RCC 7860 (cell line): ENCODE measurements around the gene KRT39.
"Not testable (repeated sequence)": the region's sequence is repeated elsewhere in the genome, so short reads cannot be mapped to it uniquely, and the experiment has no call there.

Experiments
- DNase-seq: peaks from one replicate; pipeline ENCODE4 v3.0.0-alpha.2; 2015; ENCODE audit warnings: low spot score
- FAIRE-seq: peaks from 2 replicates; lab custom pipeline; 2012; peaks lifted over from hg19 to GRCh38; lab: Jason Lieb, UNC

KRT39 gene

DNA sequence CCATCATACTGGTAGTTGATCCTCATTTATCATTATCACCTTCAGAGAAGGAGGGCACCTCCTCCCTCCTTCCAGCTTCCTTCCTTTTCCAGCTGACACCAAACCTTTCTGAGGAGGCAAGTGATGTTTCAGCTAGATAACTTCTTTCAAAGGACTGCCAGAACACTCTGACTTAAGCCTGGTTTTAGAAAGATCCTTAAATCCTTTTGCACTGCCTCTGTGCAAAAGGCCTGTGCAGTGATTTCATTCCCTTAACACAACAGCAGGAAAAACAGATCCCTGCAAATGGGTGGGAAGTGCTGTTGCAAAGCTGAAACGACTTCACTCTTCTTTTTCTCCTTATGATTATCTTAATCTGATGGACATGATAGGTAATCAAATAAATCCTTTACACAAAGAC, 22.2 kb downstream of the KRT39 start:
- FAIRE-seq, result no peak

GRCh38 chr17:40942553-40942952, 24.2 kb downstream of the KRT39 start:
- DNase-seq, result no peak
- no peak for FAIRE-seq

More for the DNA sequence above, 22.2 kb downstream of the KRT39 start:
- DNase-seq, result no peak

DNA sequence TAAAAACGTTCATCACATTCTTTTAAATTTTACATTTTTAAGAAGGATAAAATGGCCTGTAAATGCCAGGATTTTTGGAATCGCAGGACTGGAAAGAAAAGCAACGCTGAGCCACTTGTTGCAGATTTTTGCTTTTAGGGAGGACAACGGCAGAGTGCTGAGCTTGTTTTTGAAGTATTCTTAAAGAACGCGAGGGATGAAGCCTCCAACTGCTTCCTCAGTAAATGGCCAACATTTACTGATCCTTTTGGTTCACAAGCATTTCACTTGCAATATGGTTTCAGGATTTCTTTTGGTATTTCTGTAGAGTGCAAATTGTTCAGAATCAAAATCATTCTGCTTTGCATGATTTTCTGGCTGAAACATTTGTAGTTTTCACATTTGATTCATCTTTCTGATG, 26.5 kb downstream of the KRT39 start:
- DNase-seq (no peak), FAIRE-seq (no peak)

GRCh38 chr17:40938981-40939380, 27.8 kb downstream of the KRT39 start:
- DNase-seq (no peak), FAIRE-seq (no peak)

DNA sequence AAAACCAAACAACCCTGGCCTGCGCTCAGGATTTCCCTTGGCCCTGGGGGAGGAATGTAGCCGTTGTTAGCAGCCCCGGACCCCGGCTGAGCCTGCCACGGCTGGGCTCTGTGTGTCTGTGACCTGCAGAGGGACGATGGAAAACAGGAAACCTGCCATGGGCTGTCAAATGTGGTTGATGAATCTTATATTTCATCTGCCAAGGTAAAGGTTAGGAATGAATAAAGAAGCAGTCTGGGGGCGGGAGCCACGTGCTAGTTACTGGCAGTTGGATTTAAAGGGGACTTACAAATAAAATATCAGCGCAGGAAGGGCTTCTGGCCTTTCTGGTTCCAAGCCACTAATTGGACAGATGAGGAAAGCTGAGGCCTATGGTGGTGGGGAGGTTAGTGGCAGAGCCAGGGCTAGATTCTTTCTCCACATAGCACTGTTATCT, 29.3 kb downstream of the KRT39 start, which contains the start of gene KRT23:
TSS of gene KRT23 (minus strand) at position 263 of the 436 bp plus-strand sequence. CDS start 1,043 bp downstream, outside the sequence.
- no peak for FAIRE-seq
- DNase-seq, result no peak

DNA sequence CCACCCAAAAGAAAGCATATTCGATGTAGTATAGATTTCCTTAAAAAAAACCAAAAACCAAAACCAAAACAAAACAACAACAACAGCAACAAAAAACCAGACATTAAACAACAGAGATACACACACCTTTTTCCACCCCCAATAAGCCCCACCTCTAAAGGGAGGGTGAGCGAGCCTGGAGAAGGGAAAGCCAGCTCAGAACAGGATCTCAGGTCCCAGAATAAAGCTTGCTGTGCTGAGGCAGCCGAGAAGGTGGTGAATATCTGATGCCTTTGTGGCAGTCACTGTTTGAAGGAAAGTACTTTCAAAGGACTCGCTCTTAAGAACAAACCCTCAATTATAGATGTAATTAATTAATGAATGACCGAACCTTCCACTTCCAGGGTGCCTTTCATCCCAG, 29.8 kb downstream of the KRT39 start:
- FAIRE-seq, result no peak
- DNase-seq, result no peak

DNA sequence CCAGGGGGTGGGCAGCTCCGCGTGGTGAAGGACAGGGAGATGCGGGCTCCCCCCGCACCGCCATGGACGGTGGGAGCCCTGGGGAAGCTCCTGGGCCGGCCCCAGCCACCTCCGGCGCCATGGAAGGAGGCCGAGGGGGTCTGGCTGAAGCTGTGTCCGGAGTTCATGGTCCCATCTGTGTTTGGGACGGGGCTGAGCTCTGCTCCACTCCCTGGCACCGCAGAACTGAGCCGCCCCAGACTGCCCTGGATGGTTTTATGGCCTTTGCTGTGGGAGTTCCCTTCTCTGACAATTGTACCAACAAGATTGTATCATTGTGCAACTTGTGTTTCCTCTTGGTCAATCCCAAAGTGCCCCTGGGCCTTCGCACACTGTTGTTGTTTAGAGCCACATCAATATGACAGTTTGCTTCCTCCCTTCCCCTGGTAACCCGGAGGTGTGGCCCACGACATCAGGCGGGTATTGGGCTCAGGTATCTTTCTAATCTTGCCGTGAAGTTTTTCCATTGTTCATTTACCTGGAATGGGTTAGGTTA, 30.2 kb downstream of the KRT39 start:
- FAIRE-seq (no peak), DNase-seq (no peak)

DNA sequence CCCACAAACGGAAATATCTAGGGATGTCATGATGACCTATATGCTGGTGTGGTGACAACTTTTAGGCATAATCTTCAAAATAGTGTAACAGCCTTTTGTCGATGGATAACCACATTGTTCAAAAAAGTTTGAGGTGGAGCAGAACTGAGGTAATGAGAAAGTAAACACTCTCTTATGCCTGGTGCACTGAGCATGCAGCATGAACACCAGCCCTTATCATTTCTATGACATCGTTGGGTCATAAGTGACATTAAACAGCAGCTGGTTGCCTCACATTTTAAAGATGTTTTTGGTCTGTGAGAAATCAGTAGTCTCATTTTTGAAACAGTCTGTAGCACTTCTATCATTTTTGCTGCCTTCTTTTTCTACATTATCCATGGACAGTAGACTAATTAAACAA, 31.1 kb downstream of the KRT39 start:
- no peak for FAIRE-seq
- no peak for DNase-seq

DNA sequence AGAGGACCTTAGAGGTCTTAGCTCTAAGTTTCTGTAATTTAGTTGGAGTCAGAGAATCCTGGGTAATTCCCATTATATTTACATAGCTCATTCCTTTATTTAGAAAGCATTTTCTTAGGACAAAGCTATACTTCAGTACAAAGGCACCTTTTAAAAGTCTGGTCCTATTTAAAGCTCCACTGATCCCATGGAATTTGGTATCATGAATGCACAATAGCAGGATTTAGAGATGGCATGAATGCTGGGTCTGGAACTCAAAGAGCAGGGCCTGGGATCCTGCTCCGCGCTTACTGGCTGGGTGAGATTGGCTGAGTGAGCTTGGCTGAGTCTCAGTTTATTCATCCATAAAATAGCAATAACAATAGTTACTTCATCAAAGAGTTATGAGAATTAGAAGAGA, 34.1 kb downstream of the KRT39 start:
- DNase-seq, result peak; percentile 54
- no peak for FAIRE-seq

- no peak for FAIRE-seq
- no peak for DNase-seq
These were observed 35.4 kb downstream of the KRT39 start for GRCh38 chr17:40931311-40931710.

- DNase-seq (no peak), FAIRE-seq (no peak)
These were observed 40.4 kb downstream of the KRT39 start for GRCh38 chr17:40926341-40926740.

GRCh38 chr17:40922239-40922638, 44.5 kb downstream of the KRT39 start:
- DNase-seq, result peak; percentile 93

GRCh38 chr17:40921026-40921425, 45.7 kb downstream of the KRT39 start:
- FAIRE-seq, result no peak

More at GRCh38 chr17:40922239-40922638, 44.5 kb downstream of the KRT39 start:
- FAIRE-seq, result peak; percentile 91

GRCh38 chr17:40917116-40917515, 49.6 kb downstream of the KRT39 start:
- not testable (repeated sequence) for DNase-seq

More at GRCh38 chr17:40921026-40921425, 45.7 kb downstream of the KRT39 start:
- no peak for DNase-seq

DNA sequence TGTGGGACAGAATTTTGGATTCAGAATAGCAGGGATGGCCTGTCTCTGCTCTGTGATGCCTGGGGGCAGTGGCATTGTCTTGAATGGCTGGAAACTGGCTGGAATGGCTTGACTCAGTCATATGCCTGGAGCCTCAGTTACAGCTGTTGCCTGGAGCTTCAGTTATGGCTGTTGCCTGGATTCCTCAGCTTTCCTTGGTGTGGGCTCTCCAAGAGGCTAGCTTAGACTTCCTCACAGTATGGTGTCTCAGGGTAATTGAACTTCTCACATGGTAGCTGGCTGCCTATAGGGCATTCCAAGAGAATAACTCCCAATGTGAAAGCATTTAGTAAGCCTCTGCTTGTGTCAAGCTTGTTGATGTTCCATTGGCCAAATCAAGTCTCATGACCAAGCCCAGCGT, 50.4 kb downstream of the KRT39 start:
- no peak for FAIRE-seq

More at GRCh38 chr17:40917116-40917515, 49.6 kb downstream of the KRT39 start:
- FAIRE-seq, result not testable (repeated sequence)

GRCh38 chr17:40915721-40916256, 51.0 kb downstream of the KRT39 start:
- DNase-seq (peak; percentile 31), FAIRE-seq (no peak)

More for the DNA sequence above, 50.4 kb downstream of the KRT39 start:
- DNase-seq, result no peak

DNA sequence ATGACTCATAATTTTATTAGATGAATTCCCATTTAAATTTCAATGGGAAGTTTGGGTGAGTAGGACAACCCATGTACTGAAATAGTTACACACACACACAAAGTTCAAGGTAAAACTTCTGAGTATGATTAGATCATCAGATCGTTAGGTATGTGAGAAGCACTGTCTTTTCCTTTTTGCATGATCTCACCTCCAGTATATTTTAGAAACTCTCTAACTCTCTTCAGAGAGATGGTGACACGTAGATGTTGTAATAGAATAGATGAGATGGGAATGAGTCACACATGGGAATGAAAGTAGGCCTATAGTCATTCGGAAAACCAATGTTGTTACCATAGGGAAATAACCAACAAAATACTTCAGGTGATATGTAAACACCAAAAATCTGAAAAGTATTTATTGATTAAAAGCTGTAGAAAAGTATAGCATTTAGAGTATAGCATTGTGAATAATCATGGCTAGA, 51.5 kb downstream of the KRT39 start:
- FAIRE-seq (peak; percentile 94), DNase-seq (peak; percentile 100)

DNA sequence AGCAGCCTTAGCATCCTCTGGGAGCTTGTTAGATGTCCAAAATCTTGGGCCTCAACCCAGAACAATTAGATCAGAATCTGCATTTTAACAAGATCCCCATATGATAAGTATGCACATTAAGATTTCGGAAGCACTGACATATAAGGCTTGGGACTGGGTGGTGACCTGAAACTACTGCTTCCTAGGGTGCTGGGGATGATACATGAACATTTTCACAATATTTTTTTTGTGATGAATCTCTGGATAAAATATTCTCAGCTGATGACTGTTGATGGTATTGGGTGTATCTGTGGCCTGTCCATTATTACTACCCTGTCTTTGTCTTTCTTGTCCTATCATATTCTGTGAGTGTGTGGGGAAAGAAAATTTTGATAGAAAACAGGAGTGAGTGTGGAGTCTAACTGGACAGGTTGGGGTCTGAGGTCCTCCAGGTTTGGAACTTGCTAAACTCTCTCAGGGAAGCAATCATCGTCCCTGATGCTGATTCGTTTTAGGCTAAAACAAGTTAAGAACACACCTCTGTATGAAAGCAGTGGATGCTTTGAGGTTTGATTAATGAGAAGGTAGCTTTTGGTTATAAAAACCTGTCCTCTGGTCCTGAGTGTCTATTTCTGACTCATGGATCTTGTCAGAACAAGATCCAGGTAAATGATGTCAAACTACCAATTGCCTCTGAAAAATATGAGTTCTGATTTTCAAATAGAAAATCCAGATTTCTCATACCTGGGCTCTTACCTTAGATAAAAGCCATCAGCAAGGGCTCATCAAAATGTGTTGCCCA, 52.5 kb downstream of the KRT39 start:
- FAIRE-seq (no peak), DNase-seq (no peak)

DNA sequence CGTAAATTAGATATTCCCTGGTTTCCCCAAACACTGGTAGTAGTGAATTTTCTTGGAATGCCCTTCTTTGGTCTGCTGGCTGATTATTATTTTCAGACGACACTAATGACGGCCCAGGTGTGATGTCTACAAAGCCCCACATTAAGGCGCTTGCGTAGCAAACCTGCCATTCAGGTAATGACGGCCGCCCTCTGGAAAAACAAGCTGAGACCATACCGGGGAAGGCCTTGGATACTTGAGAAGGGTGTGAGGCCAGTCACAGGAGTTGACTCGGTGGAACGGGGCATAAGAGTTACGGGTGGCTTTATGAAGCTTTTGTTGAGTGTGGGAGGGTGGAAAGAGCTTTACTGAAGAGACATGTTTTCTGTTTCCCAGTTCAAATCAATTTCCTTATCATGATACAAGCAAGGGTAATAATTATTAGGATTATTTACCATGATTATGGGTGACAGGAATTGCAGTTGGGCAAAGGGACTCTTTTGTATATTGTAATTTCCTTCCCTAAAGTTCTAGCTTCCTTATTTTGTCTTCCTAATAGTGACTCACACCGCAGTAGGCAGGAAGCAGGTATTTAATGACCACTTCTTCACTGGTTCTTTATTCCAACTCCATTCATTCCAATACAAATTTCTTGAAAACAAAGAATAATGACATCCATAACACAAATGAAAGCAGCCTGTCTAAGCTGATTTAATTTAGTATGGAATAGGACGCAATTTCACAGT, 54.1 kb downstream of the KRT39 start:
- FAIRE-seq (no peak), DNase-seq (no peak)

- FAIRE-seq, result no peak
- no peak for DNase-seq
These were observed 56.3 kb downstream of the KRT39 start for GRCh38 chr17:40910441-40910841.

GRCh38 chr17:40909755-40910154, 57.0 kb downstream of the KRT39 start:
- no peak for FAIRE-seq
- no peak for DNase-seq
